ENCODE data around the gene RABGAP1L.

Gene RABGAP1L

GRCh38 chr1:174965362-174966007 lies 806.2 kb downstream of the RABGAP1L start:
- peak; percentile 72 for DNase-seq (ENCODE audit: low spot score)

- no peak for DNase-seq (ENCODE audit: low spot score)
Measured at GRCh38 chr1:174966008-174966572, 806.8 kb downstream of the RABGAP1L start.

- DNase-seq (ENCODE audit: low spot score): no peak
Measured at GRCh38 chr1:174967845-174968705, 808.8 kb downstream of the RABGAP1L start.

- DNase-seq (ENCODE audit: low spot score): no peak
Measured at GRCh38 chr1:174968750-174969244, 809.5 kb downstream of the RABGAP1L start.

GRCh38 chr1:174969977-174970376 lies 810.7 kb downstream of the RABGAP1L start:
- no peak for DNase-seq (ENCODE audit: low spot score)

- no peak for DNase-seq (ENCODE audit: low spot score)
Measured at GRCh38 chr1:174971466-174971865, 812.1 kb downstream of the RABGAP1L start.

- no peak for DNase-seq (ENCODE audit: low spot score)
Measured at GRCh38 chr1:174971902-174972301, 812.6 kb downstream of the RABGAP1L start.

GRCh38 chr1:174974711-174975119 lies 815.4 kb downstream of the RABGAP1L start:
- peak; percentile 94 for DNase-seq (ENCODE audit: low spot score)

- DNase-seq (ENCODE audit: low spot score): no peak
Measured at GRCh38 chr1:174975764-174976163, 816.4 kb downstream of the RABGAP1L start.

GRCh38 chr1:174976436-174977108 lies 817.3 kb downstream of the RABGAP1L start:
- DNase-seq (ENCODE audit: low spot score): no peak

GRCh38 chr1:174982971-174983689 lies 823.8 kb downstream of the RABGAP1L start:
- peak; percentile 71 for DNase-seq (ENCODE audit: low spot score)

GRCh38 chr1:174984952-174985351 lies 825.6 kb downstream of the RABGAP1L start:
- no peak for DNase-seq (ENCODE audit: low spot score)

GRCh38 chr1:174988539-174988938 lies 829.2 kb downstream of the RABGAP1L start:
- DNase-seq (ENCODE audit: low spot score): no peak

- no peak for DNase-seq (ENCODE audit: low spot score)
Measured at GRCh38 chr1:174988986-174989385, 829.7 kb downstream of the RABGAP1L start.

- DNase-seq (ENCODE audit: low spot score): no peak
Measured at GRCh38 chr1:174989536-174990220, 830.4 kb downstream of the RABGAP1L start.

- DNase-seq (ENCODE audit: low spot score): no peak
Measured at GRCh38 chr1:174990382-174990999, 831.2 kb downstream of the RABGAP1L start.

- DNase-seq (ENCODE audit: low spot score): no peak
Measured at GRCh38 chr1:174991473-174991872, 832.2 kb downstream of the RABGAP1L start.

GRCh38 chr1:174995121-174995520 lies 835.8 kb downstream of the RABGAP1L start:
- DNase-seq (ENCODE audit: low spot score): no peak

GRCh38 chr1:174995916-174996315 lies 836.6 kb downstream of the RABGAP1L start:
- no peak for DNase-seq (ENCODE audit: low spot score)

- no peak for DNase-seq (ENCODE audit: low spot score)
Measured at GRCh38 chr1:174996476-174996875, 837.2 kb downstream of the RABGAP1L start.
